HG03354 (cell line): ENCODE data around the gene PPP2R3B.

Experiments used
- ATAC-seq: cut with Tn5 transposase; IDR thresholded peaks from one replicate; pipeline ENCODE4 v1.9.1; 2021; ENCODE audit warnings: mild to moderate bottlenecking; ENCODE audit not compliant: unreplicated experiment, poor library complexity, severe bottlenecking

Gene PPP2R3B

GRCh38 chrX:372856-373640 is 13.7 kb downstream of the PPP2R3B start:
- ATAC-seq, result no peak

GRCh38 chrX:371907-372306 is 14.8 kb downstream of the PPP2R3B start:
- ATAC-seq, result no peak

GRCh38 chrX:370963-371745 is 15.6 kb downstream of the PPP2R3B start:
- no peak for ATAC-seq

- ATAC-seq, result no peak
These were observed 16.3 kb downstream of the PPP2R3B start for GRCh38 chrX:370244-370962.

GRCh38 chrX:369563-370101 is 17.1 kb downstream of the PPP2R3B start:
- no peak for ATAC-seq

GRCh38 chrX:368811-369562 is 17.7 kb downstream of the PPP2R3B start:
- ATAC-seq, result no peak

GRCh38 chrX:367866-368265 is 18.8 kb downstream of the PPP2R3B start:
- ATAC-seq, result no peak

GRCh38 chrX:367349-367748 is 19.4 kb downstream of the PPP2R3B start:
- no peak for ATAC-seq

GRCh38 chrX:363621-364375 is 22.9 kb downstream of the PPP2R3B start:
- no peak for ATAC-seq

- no peak for ATAC-seq
These were observed 23.6 kb downstream of the PPP2R3B start for GRCh38 chrX:362937-363620.

- ATAC-seq, result no peak
These were observed 24.4 kb downstream of the PPP2R3B start for GRCh38 chrX:362351-362750.

- no peak for ATAC-seq
These were observed 25.2 kb downstream of the PPP2R3B start for GRCh38 chrX:361231-362145.

- ATAC-seq, result no peak
These were observed 26.1 kb downstream of the PPP2R3B start for GRCh38 chrX:360496-361150.

GRCh38 chrX:358651-359143 is 28.0 kb downstream of the PPP2R3B start:
- no peak for ATAC-seq

GRCh38 chrX:357693-358471 is 28.8 kb downstream of the PPP2R3B start:
- no peak for ATAC-seq
